ENCODE data around the gene LMF1. TPM values are rescaled to one million over a fixed set of nuclear protein-coding genes. Genes with fewer than 3 reads are reported as not detected.
A peak's percentile ranks its signal among the peaks of the same experiment; 100 is the strongest.

Gene LMF1
- total and polyA plus RNA-seq, 12 donors: 5.1 to 15.4 (median 7.6) TPM

GRCh38 chr16:844638-845350, 126.0 kb downstream of the LMF1 start:
- DNase-seq: peak in 1 of 2 donors; percentile 6
- H3K4me3 ChIP-seq: no peak overlapping the region

GRCh38 chr16:843771-844170, 127.0 kb downstream of the LMF1 start:
- Histone ChIP-seq H3K4me1 (no peaks in the 10 kb centered on the region), H3K9me3 (peaks cover 0 to 9% (median 0%) of the 10 kb centered on the region in 11 donors), H3K27ac (no peak overlapping the region), H3K4me3 (no peak overlapping the region), H3K36me3 (no peaks in the 10 kb centered on the region), H3K27me3 (peaks cover 0 to 30% (median 10%) of the 10 kb centered on the region in 7 donors)
- TF ChIP-seq, protein P1, sequence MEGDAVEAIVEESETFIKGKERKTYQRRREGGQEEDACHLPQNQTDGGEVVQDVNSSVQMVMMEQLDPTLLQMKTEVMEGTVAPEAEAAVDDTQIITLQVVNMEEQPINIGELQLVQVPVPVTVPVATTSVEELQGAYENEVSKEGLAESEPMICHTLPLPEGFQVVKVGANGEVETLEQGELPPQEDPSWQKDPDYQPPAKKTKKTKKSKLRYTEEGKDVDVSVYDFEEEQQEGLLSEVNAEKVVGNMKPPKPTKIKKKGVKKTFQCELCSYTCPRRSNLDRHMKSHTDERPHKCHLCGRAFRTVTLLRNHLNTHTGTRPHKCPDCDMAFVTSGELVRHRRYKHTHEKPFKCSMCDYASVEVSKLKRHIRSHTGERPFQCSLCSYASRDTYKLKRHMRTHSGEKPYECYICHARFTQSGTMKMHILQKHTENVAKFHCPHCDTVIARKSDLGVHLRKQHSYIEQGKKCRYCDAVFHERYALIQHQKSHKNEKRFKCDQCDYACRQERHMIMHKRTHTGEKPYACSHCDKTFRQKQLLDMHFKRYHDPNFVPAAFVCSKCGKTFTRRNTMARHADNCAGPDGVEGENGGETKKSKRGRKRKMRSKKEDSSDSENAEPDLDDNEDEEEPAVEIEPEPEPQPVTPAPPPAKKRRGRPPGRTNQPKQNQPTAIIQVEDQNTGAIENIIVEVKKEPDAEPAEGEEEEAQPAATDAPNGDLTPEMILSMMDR (IDR thresholded peaks at IDR 0.05): no peak
- 81 to 87% methylated on average over 19 to 20 of the region's 20 CpGs for WGBS, 2 donors
- intact Hi-C loops (cut with DNase I): no loop called here
- no peak for ATAC-seq
- peak in 1 of 2 donors; percentile 4 for DNase-seq

More at GRCh38 chr16:844638-845350, 126.0 kb downstream of the LMF1 start:
- TF ChIP-seq, protein P1 (IDR thresholded peaks at IDR 0.05): no peak
- intact Hi-C loops (cut with DNase I): no loop called here
- H3K27ac ChIP-seq: no peak overlapping the region
- no peaks in the 10 kb centered on the region for H3K4me1 ChIP-seq
- no peaks in the 10 kb centered on the region for H3K36me3 ChIP-seq
- 92 to 93% methylated on average over 48 of the region's 48 CpGs for WGBS, 2 donors
- no peak for ATAC-seq
- H3K9me3 ChIP-seq: peaks cover 0 to 18% (median 0%) of the 10 kb centered on the region in 11 donors
- H3K27me3 ChIP-seq: peaks cover 0 to 27% (median 10%) of the 10 kb centered on the region in 7 donors

DNA sequence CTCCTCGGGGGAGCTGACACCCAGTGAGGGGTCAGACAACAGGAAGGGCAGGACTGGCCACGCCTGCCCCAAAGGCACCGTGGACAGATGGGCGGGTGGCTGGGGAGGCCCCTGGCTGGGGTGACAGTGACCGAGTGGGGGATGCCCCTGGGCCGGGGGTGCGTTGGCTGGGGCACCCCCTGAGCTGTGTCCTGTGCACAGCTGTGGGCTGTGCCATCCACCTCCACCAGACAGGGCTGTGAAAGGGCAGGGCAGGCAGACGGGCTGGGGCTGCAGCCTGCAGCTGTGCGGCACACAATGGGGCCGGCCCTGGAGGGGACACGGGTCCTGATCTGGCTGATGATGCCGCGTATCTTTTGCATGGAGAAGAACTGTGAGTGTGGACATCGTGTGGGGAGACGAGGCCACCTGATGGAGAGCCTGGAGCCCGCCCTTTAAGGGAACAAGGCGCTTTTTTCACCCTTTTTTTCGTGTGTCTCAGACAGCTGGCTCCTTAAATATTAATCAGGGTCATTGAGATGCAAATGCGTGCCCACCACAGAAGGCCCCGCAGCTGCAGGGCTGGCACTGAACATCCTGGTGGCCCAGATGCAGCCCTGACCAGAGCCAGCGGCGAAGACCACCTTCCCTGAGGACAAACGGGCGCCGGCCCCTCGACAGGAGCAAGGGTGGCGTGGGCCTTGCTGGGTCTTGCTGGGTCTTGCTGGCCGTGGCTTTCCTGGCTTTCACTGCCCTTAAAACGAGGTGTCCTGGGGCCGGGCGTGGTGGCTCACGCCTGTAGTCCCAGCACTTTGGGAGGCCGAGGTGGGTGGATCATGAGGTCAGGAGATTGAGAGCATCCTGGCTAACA, 127.8 kb downstream of the LMF1 start:
- H3K4me3 ChIP-seq: no peak overlapping the region
- H3K27me3 ChIP-seq: peaks cover 0 to 33% (median 10%) of the 10 kb centered on the region in 7 donors
- peak in 1 of 8 donors; percentile 23 for ATAC-seq
- no peaks in the 10 kb centered on the region for H3K36me3 ChIP-seq
- TF ChIP-seq, protein P1 (IDR thresholded peaks at IDR 0.05): no peak
- intact Hi-C loops (cut with DNase I): no loop called here
- WGBS, 2 donors: 80 to 82% methylated on average over 33 of the region's 33 CpGs
- DNase-seq: no peak
- peaks cover 0 to 3% (median 0%) of the 10 kb centered on the region in 11 donors for H3K9me3 ChIP-seq
- H3K27ac ChIP-seq: no peak overlapping the region
- no peaks in the 10 kb centered on the region for H3K4me1 ChIP-seq

- Histone ChIP-seq H3K9me3 (peaks cover 0 to 12% (median 2%) of the 10 kb centered on the region in 11 donors), H3K4me3 (no peak overlapping the region), H3K27ac (no peak overlapping the region), H3K36me3 (no peaks in the 10 kb centered on the region), H3K27me3 (peaks cover 0 to 33% (median 10%) of the 10 kb centered on the region in 7 donors), H3K4me1 (no peaks in the 10 kb centered on the region)
- intact Hi-C loops (cut with DNase I): no loop called here
- ATAC-seq (peak in 6 of 8 donors; percentile 28 to 47 (median 44)), DNase-seq (no peak)
- TF ChIP-seq, protein P1 (IDR thresholded peaks at IDR 0.05): no peak
- WGBS, 2 donors: 54 to 57% methylated on average over 19 of the region's 19 CpGs
Measured at GRCh38 chr16:842061-842476, 128.7 kb downstream of the LMF1 start.

Measured in heart right ventricle (tissue), 16 donors.